Measurements from ENCODE around the gene MAP3K1. TPM values are rescaled to one million over a fixed set of nuclear protein-coding genes. Genes with fewer than 3 reads are reported as not detected.
"Not testable (repeated sequence)": the region's sequence is repeated elsewhere in the genome, so short reads cannot be mapped to it uniquely, and the experiment has no call there.

MAP3K1 gene
- total RNA-seq: 28.7 TPM
- long read RNA-seq, full-length matches to known transcripts: 6 of 23 reads
- long read RNA-seq, partial matches to known transcripts: 7 of 23 reads
- long read RNA-seq, other reads (novel, unspliced or antisense): 10 of 23 reads

DNA sequence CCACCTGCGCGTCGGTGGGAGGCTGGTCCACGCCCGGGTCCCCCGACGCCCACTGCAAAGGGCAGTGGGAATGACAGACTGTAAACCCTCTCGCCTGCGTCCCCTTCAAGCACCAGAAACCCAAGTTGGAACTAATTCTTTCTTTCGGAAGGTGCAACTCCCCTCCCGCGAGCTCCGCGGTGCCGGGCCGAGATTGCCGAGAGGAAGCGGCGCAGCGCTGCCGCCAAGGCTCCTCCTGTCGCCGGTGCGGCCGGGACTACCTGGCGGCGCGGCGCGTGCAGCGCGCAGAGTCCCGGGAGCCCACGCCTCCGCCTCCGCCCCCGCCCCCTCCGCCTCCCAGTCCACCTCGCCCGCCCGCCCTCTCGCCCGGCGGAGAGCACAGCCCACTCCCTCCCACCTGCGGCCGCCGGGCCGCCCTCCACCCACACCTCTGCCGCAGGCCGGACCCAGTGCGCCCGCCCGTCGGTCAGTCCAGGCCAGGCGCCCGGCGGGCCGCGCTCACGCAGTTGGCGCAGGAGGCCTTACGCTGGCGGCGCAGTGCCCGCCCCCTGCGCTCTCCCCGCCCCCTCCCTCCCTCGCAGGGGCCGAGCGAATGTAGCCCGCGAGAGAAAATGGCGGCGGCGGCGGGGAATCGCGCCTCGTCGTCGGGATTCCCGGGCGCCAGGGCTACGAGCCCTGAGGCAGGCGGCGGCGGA, at the start of gene MAP3K1:
TSS of gene MAP3K1 (plus strand) at position 587 of the 695 bp plus-strand sequence. CDS start at position 612, 25 bp downstream.
- Histone ChIP-seq H3K36me3 (no peaks in the 10 kb centered on the region), H3K4me1 (peaks cover 40% of the 10 kb centered on the region), H3K9me3 (no peaks in the 10 kb centered on the region), H3K27ac (peak within 1 kb of the TSS; percentile 95), H3K4me3 (peak within 1 kb of the TSS; percentile 84), H3K27me3 (ENCODE audit: low read depth) (no peaks in the 10 kb centered on the region)
- intact Hi-C loops (cut with DNase I): no loop called here
- DNase-seq (peak; percentile 94), ATAC-seq (peak; percentile 92 to 94)
- TF ChIP-seq CTCF (IDR thresholded peaks at IDR 0.05): no peak

DNA sequence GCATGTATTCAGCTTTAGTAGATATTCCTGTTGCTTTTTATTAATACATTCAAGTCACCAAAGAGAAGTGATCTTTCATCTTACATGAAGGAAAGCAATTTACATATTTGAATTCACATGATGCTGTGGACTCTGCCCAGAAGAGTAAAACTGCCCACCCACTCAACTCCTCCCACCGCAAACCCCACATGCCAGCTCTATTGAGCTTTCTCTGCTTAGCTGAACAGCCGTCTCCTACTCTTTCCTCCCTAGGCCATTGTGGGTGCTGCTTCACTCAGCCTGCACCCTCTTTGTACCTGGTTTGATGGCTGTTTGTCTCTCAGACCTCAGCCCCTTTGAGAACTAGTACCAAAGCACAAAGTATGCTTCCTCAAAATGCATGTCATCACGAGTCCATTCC, 48.4 kb upstream of the MAP3K1 start:
- Histone ChIP-seq H3K27ac (no peak overlapping the region), H3K27me3 (ENCODE audit: low read depth) (no peaks in the 10 kb centered on the region), H3K9me3 (no peaks in the 10 kb centered on the region), H3K4me3 (no peak overlapping the region), H3K36me3 (no peaks in the 10 kb centered on the region), H3K4me1 (peaks cover 13% of the 10 kb centered on the region)
- intact Hi-C loops (cut with DNase I): no loop called here
- ATAC-seq (no peak), DNase-seq (no peak)
- no peak for TF ChIP-seq CTCF (IDR thresholded peaks at IDR 0.05)

DNA sequence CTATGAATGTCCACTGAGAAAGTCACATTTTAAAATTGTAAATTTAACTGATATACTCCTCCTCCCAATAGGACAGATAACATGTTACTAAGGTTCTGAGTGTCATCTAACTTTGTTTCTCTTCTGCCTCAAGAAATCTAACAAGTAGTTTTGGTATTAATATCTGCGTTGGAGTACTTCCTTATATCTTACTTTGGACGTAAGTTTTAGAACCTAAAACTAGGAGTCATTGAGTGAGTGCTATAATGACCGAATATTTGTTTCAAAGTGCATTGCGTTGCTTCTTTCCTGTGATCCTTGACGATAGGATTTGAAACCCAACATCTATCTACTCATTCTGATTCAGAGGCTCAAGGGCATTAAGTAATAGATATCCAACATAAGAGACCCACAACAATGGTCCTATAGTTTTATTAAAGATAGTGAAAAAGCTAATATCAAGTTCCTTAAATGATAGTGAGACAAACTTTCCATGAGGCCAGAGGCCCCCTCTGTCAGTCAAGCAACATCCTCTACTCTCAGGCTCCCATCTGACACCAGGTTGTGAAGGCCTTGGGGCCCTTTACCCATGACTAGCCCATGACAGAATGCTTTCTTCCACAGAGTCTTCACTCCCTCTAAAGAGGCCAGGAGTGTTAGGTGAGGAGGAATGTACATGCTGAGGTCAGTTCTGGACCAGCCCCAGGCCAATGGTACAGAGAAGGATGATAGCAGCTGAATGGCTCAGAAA, 45.3 kb upstream of the MAP3K1 start:
- Histone ChIP-seq H3K9me3 (no peaks in the 10 kb centered on the region), H3K4me1 (no peaks in the 10 kb centered on the region), H3K36me3 (no peaks in the 10 kb centered on the region), H3K27ac (no peak overlapping the region), H3K27me3 (ENCODE audit: low read depth) (no peaks in the 10 kb centered on the region), H3K4me3 (no peak overlapping the region)
- DNase-seq (no peak), ATAC-seq (no peak)
- TF ChIP-seq CTCF (IDR thresholded peaks at IDR 0.05): no peak
- intact Hi-C loops (cut with DNase I): no loop called here

DNA sequence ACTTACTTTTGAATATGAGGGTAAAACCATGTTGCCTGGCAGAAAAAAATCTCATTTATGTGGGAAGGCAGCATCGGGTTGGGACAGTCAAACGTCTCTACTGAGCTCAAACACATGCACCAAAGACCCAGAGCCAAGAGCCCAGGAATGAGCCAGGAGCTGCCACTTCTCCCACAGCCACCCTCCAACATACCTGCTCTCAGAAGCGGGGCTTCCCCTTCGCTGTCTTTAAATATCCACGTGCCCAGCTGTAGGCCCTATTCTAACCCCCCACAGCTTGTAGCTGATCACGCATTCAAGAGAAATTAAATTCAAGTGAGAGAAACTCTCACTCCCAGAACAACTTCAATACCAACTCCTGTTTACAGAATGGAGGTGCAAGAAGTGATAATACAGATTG, 42.6 kb upstream of the MAP3K1 start:
- H3K4me3 ChIP-seq: no peak overlapping the region
- H3K27ac ChIP-seq: no peak overlapping the region
- no peak for DNase-seq
- no peaks in the 10 kb centered on the region for H3K9me3 ChIP-seq
- intact Hi-C loops (cut with DNase I): no loop called here
- TF ChIP-seq CTCF (IDR thresholded peaks at IDR 0.05): no peak
- H3K27me3 ChIP-seq (ENCODE audit: low read depth): no peaks in the 10 kb centered on the region
- H3K4me1 ChIP-seq: no peaks in the 10 kb centered on the region
- no peak for ATAC-seq
- H3K36me3 ChIP-seq: no peaks in the 10 kb centered on the region

DNA sequence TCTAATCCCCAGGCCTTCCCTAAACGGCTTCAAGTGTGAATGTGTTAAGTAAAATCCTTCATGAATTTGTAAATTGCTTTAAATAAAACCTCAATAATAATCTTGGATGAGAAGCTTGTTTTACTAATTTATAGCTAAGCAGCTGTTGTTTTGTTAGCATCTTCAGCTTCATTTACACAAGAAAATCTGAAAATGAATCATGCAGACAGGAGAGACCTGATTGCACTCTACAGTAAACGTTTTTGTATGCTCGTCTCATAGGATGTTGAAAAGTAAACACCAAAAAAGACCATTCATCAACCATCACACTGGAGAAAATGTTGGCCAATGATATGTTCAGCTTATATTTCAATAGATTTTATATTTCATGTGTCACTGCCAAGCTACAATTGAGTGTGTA, 40.4 kb upstream of the MAP3K1 start:
- ATAC-seq: no peak
- no peak for DNase-seq
- intact Hi-C loops (cut with DNase I): no loop called here
- no peak overlapping the region for H3K4me3 ChIP-seq
- no peaks in the 10 kb centered on the region for H3K36me3 ChIP-seq
- TF ChIP-seq CTCF (IDR thresholded peaks at IDR 0.05): no peak
- H3K4me1 ChIP-seq: no peaks in the 10 kb centered on the region
- H3K9me3 ChIP-seq: no peaks in the 10 kb centered on the region
- no peaks in the 10 kb centered on the region for H3K27me3 ChIP-seq (ENCODE audit: low read depth)
- no peak overlapping the region for H3K27ac ChIP-seq

DNA sequence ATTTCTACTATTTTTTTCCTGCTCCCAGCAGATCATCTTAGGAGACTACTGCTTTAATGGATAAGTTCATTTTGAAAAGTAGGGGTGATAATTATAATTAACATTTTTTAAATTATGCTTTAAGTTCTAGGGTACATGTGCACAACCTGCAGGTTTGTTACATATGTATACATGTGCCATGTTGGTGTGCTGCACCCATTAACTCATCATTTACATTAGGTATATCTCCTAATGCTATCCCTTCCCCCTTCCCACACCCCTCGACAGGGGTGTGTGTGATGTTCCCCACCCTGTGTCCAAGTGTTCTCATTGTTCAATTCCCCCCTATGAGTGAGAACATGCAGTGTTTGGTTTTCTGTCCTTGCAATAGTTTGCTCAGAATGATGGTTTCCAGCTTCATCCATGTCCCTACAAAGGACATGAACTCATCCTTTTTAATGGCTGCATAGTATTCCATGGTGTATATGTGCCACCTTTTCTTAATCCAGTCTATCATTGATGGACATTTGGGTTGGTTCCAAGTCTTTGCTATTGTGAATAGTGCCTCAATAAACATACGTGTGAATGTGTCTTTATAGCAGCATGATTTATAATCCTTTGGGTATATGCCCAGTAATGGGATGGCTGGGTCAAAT, 39.0 kb upstream of the MAP3K1 start:
- H3K27me3 ChIP-seq (ENCODE audit: low read depth); H3K9me3 ChIP-seq; DNase-seq; H3K36me3 ChIP-seq; ATAC-seq; H3K4me3 ChIP-seq; intact Hi-C loops (cut with DNase I); H3K4me1 ChIP-seq; H3K27ac ChIP-seq: not testable (repeated sequence)

All from lower lobe of right lung (tissue), 2 donors.